Testis (tissue), 3 donors: Measurements from ENCODE around the gene MEGF10. TPM values are rescaled to one million over a fixed set of nuclear protein-coding genes. Genes with fewer than 3 reads are reported as not detected.

Source experiments
- DNase-seq: peaks from one replicate; pipeline ENCODE4 v3.0.0-alpha.2; 2019
- H3K27ac ChIP-seq, 2 donors: fragments of 200-600 bp; sonication (generic); one replicate each; pipeline ENCODE4 v1.5.1; 2019
- H3K27me3 ChIP-seq: fragments of 200-600 bp; sonication (generic); one replicate; pipeline ENCODE4 v1.5.1; 2019
- H3K36me3 ChIP-seq: fragments of 200-600 bp; sonication (generic); one replicate; pipeline ENCODE4 v1.5.1; 2017; ENCODE audit warnings: low read depth; ENCODE audit errors: missing control alignments
- H3K4me1 ChIP-seq: fragments of 200-600 bp; sonication (generic); one replicate; pipeline ENCODE4 v1.5.1; 2019
- H3K4me3 ChIP-seq, 2 donors: fragments of 200-600 bp; sonication (generic); one replicate each; pipeline ENCODE4 v1.5.1; 2017 to 2019
- H3K9me3 ChIP-seq: fragments of 200-600 bp; sonication (generic); one replicate; pipeline ENCODE4 v1.5.1; 2017
- POLR2A ChIP-seq: fragments of 450-650 bp; IDR thresholded peaks from one replicate; pipeline ENCODE4 v1.6.1; 2017; ENCODE audit warnings: antibody characterized with exemption, mild to moderate bottlenecking, moderate library complexity
- WGBS, 2 donors: methylation state at CpG; one replicate each; pipeline ENCODE4 v1.1.5; 2018; 5-methylcytosine and 5-hydroxymethylcytosine counted together
- intact Hi-C: fragments of 100-400 bp; cut with DNase I; formaldehyde crosslinking; loops from one replicate; pipeline ENCODE4 v1.15.1; 2023; ENCODE audit warnings: low total_unique reads
- polyA plus RNA-seq: library from polyadenylated mRNA; stranded (reverse); fragments of 350-450 nt; fragmentation: Illumina TruSeq; extraction: RNeasy Lipid Tissue Mini Kit (QIAGEN cat#74804); gene quantifications from one replicate; pipeline ENCODE4 v1.2.3, GENCODE V29; 2014; ENCODE audit warnings: low read depth, low replicate concordance; ENCODE audit not compliant: insufficient read depth
- total RNA-seq, 2 donors: library from RNA; depleted of rRNA; stranded (reverse); fragments of >200 nt; gene quantifications; one replicate each; pipeline ENCODE4 v1.2.3, GENCODE V29; 2016
- TF ChIP-seq, protein P1 (sequence below), 3 experiments: fragments of 450-650 bp in 2 of 3; fragments of 200-600 bp in 1 of 3; sonication (generic) in 1 of 3; IDR thresholded peaks; one replicate each; pipeline ENCODE4 v1.5.1; 2016 to 2019; ENCODE audit warnings: antibody characterized with exemption in 3 of 3, mild to moderate bottlenecking in 2 of 3, moderate library complexity in 1 of 3

The MEGF10 gene
- total and polyA plus RNA-seq, 3 donors from 2014 or later: 2.4 to 5.1 (median 4.6) TPM

DNA sequence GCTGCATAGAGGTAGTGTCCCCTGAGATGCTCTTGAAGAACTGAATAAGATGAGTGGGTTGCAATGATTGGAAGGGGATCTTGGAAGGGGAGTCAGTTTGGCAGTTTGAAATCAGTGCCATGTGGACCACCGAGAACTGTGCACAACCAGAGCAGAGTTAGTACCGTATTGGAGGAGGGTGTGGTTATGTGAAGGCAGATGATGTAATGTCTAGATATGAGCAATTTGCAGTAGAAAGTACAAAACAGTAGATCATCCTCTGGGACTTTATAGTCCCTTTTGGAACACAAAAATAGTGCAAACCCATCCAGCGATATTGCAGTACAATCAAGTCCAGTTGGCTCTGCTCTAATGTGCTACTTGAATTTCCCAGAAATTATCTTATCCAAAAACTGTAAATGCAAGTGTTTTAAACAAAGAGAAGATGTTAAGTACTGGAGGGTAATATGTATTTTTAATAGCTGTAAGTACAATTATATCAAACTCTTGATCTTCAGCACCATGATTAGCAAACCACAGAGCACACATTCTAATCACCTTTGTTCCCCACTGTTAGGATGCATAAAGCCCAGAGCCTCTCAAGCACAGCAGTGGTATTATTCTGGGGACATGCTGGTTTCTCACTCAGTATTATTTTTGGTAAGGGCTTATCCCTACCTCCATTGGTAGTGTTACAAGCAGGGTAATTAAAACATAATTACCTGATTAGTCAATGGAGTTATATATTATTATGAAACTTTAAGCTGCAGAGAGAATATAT, 41.5 kb downstream of the MEGF10 start:
- Histone ChIP-seq H3K36me3 (no peaks in the 10 kb centered on the region), H3K4me1 (no peaks in the 10 kb centered on the region), H3K9me3 (no peaks in the 10 kb centered on the region), H3K4me3 (no peak overlapping the region), H3K27me3 (no peaks in the 10 kb centered on the region), H3K27ac (no peak overlapping the region)
- no peak for DNase-seq
- intact Hi-C loops: no loop called here
- no peak for TF ChIP-seq POLR2A
- TF ChIP-seq, protein P1, sequence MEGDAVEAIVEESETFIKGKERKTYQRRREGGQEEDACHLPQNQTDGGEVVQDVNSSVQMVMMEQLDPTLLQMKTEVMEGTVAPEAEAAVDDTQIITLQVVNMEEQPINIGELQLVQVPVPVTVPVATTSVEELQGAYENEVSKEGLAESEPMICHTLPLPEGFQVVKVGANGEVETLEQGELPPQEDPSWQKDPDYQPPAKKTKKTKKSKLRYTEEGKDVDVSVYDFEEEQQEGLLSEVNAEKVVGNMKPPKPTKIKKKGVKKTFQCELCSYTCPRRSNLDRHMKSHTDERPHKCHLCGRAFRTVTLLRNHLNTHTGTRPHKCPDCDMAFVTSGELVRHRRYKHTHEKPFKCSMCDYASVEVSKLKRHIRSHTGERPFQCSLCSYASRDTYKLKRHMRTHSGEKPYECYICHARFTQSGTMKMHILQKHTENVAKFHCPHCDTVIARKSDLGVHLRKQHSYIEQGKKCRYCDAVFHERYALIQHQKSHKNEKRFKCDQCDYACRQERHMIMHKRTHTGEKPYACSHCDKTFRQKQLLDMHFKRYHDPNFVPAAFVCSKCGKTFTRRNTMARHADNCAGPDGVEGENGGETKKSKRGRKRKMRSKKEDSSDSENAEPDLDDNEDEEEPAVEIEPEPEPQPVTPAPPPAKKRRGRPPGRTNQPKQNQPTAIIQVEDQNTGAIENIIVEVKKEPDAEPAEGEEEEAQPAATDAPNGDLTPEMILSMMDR (IDR thresholded peaks at IDR 0.05): no peak
- 67 to 81% methylated on average over 3 of the region's 3 CpGs for WGBS, 2 donors

DNA sequence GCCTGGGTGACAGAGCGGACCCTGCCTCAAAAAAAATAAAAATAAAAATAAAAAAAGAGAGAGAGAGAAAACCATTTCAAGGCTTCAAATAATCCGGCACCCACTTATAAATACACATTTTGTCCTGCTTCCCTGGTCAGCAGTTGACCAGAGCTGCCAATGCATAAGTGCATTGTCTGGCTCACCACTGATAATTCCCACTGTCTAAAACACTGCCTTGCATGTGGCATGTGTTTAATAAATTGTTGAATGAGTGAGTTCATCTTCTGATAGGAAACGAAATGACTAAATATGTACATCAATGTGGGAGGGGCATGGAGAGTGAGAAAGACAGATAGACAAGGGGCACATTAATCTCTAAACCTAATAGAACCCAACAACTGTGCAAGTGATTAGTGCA, 42.9 kb downstream of the MEGF10 start:
- TF ChIP-seq POLR2A: no peak
- TF ChIP-seq, protein P1 (IDR thresholded peaks at IDR 0.05): no peak
- H3K4me3 ChIP-seq: no peak overlapping the region
- no peaks in the 10 kb centered on the region for H3K36me3 ChIP-seq
- no peak overlapping the region for H3K27ac ChIP-seq
- H3K9me3 ChIP-seq: no peaks in the 10 kb centered on the region
- no peaks in the 10 kb centered on the region for H3K27me3 ChIP-seq
- intact Hi-C loops: no loop called here
- DNase-seq: no peak
- WGBS, 2 donors: 61 to 86% methylated on average over 3 of the region's 3 CpGs
- H3K4me1 ChIP-seq: no peaks in the 10 kb centered on the region

DNA sequence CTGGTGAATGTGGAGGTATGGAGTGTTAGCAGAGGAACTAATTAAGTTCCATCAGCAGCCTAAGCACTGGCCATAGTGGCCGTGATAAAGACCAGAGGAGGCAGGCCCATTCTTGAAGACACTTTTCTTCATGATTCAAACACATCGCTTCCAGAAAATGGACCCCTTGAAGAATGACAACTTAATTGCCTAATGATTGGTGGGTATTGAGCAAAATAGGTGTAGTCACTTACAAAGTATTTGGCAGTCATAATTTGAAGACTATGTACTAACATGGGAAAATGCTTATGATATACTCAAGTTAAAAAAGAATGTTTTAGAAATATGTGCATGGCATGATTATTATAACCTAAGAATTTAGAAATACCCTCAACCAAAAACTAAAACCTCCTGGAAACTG, 44.8 kb downstream of the MEGF10 start:
- Histone ChIP-seq H3K9me3 (no peaks in the 10 kb centered on the region), H3K4me1 (no peaks in the 10 kb centered on the region), H3K27me3 (no peaks in the 10 kb centered on the region), H3K36me3 (no peaks in the 10 kb centered on the region), H3K4me3 (no peak overlapping the region), H3K27ac (no peak overlapping the region)
- TF ChIP-seq, protein P1 (IDR thresholded peaks at IDR 0.05): no peak
- TF ChIP-seq POLR2A: no peak
- intact Hi-C loops: no loop called here
- no peak for DNase-seq
- WGBS, 2 donors: 83 to 87% methylated on average over 2 of the region's 2 CpGs

DNA sequence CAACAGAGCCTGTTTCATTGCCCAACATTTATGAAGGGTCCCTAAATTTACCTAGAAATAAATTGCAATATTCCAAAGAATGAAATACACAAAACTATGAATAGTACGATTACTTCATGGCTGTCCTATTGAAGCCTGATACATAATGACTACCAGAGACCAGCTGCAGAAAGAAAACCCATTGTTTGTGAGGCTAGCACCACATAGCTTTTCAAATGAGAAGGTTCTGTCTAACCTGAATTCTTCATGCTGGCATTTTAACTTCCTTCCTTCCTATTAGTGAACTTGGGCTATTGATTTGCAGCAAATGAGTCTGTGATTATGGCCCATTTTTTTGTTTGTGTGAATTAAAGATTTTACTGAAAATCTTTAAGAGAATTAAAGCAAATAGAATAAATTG, 47.3 kb downstream of the MEGF10 start:
- Histone ChIP-seq H3K4me3 (no peak overlapping the region), H3K4me1 (no peaks in the 10 kb centered on the region), H3K27ac (no peak overlapping the region), H3K27me3 (no peaks in the 10 kb centered on the region), H3K9me3 (no peaks in the 10 kb centered on the region), H3K36me3 (no peaks in the 10 kb centered on the region)
- WGBS, 2 donors: 85 to 87% methylated on average over 1 of the region's 1 CpG
- intact Hi-C loops: no loop called here
- TF ChIP-seq, protein P1 (IDR thresholded peaks at IDR 0.05): no peak
- no peak for DNase-seq

DNA sequence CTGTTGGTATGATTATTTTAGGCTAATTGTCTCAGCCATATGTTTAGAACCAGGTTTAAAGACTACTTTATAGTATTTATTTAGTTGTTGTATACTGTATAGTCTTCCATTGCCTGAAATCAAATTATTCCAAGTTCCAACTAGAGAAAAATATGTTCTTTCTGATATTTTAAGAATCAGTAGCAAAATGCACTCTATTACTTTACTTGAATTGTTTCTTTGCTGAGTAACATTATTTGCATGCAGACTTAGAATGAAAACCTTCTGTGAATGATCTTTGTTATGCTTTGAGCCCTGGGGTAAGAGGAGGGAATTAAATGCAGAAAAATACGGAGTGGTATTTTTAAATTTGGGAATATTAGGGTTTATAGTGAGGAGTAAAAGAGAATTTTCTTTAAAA, 47.9 kb downstream of the MEGF10 start:
- no peak for DNase-seq
- TF ChIP-seq, protein P1 (IDR thresholded peaks at IDR 0.05): no peak
- no peak for TF ChIP-seq POLR2A
- Histone ChIP-seq H3K27ac (no peak overlapping the region), H3K27me3 (no peaks in the 10 kb centered on the region), H3K4me1 (no peaks in the 10 kb centered on the region), H3K4me3 (no peak overlapping the region), H3K9me3 (no peaks in the 10 kb centered on the region), H3K36me3 (no peaks in the 10 kb centered on the region)
- intact Hi-C loops: no loop called here
- WGBS, 2 donors: 89 to 94% methylated on average over 1 of the region's 1 CpG
